Nephron progenitor cell (in vitro differentiated cells): Measurements from ENCODE around the gene NUP133.
"Not testable (repeated sequence)": the region's sequence is repeated elsewhere in the genome, so short reads cannot be mapped to it uniquely, and the experiment has no call there.

ENCODE experiments used
- DNase-seq: peaks from one replicate; pipeline ENCODE4 v3.0.0; 2021
- H3K27ac Mint-ChIP-seq: 2 replicates; pipeline ENCODE4 v1.8.0; 2021; ENCODE audit warnings: mild to moderate bottlenecking, moderate library complexity, mixed read lengths
- H3K27me3 Mint-ChIP-seq: 2 replicates; pipeline ENCODE4 v1.8.0; 2021; ENCODE audit warnings: mild to moderate bottlenecking, low read depth, mixed read lengths; ENCODE audit not compliant: poor library complexity
- H3K36me3 Mint-ChIP-seq: 2 replicates; pipeline ENCODE4 v1.8.0; 2021; ENCODE audit warnings: low read depth, mixed read lengths
- H3K4me1 Mint-ChIP-seq: 2 replicates; pipeline ENCODE4 v1.8.0; 2021; ENCODE audit warnings: mixed read lengths
- H3K4me3 Mint-ChIP-seq: 2 replicates; pipeline ENCODE4 v1.8.0; 2021; ENCODE audit warnings: mild to moderate bottlenecking, moderate library complexity, mixed read lengths
- H3K9me3 Mint-ChIP-seq: 2 replicates; pipeline ENCODE4 v1.8.0; 2021; ENCODE audit warnings: mild to moderate bottlenecking, moderate library complexity, mixed read lengths
- CTCF ChIP-seq: fragments of 200-600 bp; sonication (generic); IDR thresholded peaks from 2 replicates; pipeline ENCODE4 v1.5.0; 2021; ENCODE audit warnings: antibody characterized with exemption

Gene NUP133

GRCh38 chr1:229397762-229398161 is 110.4 kb downstream of the NUP133 start:
- H3K4me1 Mint-ChIP-seq = peaks cover 6% of the 10 kb centered on the region
- no peaks in the 10 kb centered on the region for H3K36me3 Mint-ChIP-seq
- no peak overlapping the region for H3K4me3 Mint-ChIP-seq
- H3K9me3 Mint-ChIP-seq = no peaks in the 10 kb centered on the region
- H3K27me3 Mint-ChIP-seq = peaks cover 41% of the 10 kb centered on the region
- no peak overlapping the region for H3K27ac Mint-ChIP-seq
- TF ChIP-seq CTCF = no peak
- DNase-seq = no peak

GRCh38 chr1:229396585-229397206 is 111.4 kb downstream of the NUP133 start:
- Mint-ChIP-seq H3K27me3 (peaks cover 40% of the 10 kb centered on the region), H3K4me1 (peaks cover 6% of the 10 kb centered on the region), H3K4me3 (no peak overlapping the region), H3K36me3 (no peaks in the 10 kb centered on the region), H3K9me3 (no peaks in the 10 kb centered on the region), H3K27ac (no peak overlapping the region)
- TF ChIP-seq CTCF = no peak
- DNase-seq = no peak

- H3K36me3 Mint-ChIP-seq, H3K27ac Mint-ChIP-seq: not testable (repeated sequence)
These were observed 113.6 kb downstream of the NUP133 start for GRCh38 chr1:229394517-229394916.

GRCh38 chr1:229392936-229393335 is 115.2 kb downstream of the NUP133 start:
- no peak for DNase-seq
- TF ChIP-seq CTCF = no peak
- Mint-ChIP-seq H3K27ac (no peak overlapping the region), H3K9me3 (peaks cover 7% of the 10 kb centered on the region), H3K27me3 (peaks cover 40% of the 10 kb centered on the region), H3K36me3 (no peaks in the 10 kb centered on the region), H3K4me3 (no peak overlapping the region), H3K4me1 (peaks cover 6% of the 10 kb centered on the region)

More at GRCh38 chr1:229394517-229394916, 113.6 kb downstream of the NUP133 start:
- not testable (repeated sequence) for H3K9me3 Mint-ChIP-seq, DNase-seq, H3K4me3 Mint-ChIP-seq, H3K4me1 Mint-ChIP-seq
- peaks cover 34% of the 10 kb centered on the region for H3K27me3 Mint-ChIP-seq
